Measurements from ENCODE around the gene POLR2A. TPM values are rescaled to one million over a fixed set of nuclear protein-coding genes. Genes with fewer than 3 reads are reported as not detected.
A peak's percentile ranks its signal among the peaks of the same experiment; 100 is the strongest.

Gene POLR2A
- total RNA-seq, 1 donor from 2014 or later = 121 TPM

DNA sequence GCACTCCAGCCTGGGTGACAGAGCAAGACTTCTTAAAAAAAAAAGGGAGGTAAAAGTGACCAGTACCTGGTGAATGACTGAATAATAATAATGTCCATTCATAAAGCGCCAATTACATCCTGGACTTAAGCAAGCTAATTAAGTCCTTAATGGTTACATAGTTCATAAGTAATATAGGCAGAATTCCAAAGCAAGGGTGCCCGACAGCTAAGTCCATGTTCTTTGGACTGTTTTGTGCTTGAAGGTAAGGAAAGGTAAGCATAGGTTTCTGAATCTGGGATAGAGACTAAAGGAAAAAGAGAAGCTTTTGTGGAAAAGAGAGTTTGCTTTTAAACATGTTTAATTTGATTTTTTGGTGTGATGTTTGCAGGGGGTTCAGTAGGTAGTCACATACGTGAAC lies 9.8 kb downstream of the POLR2A start:
- Mint-ChIP-seq H3K4me3 (ENCODE audit: unreplicated experiment) (no peak overlapping the region), H3K27ac (ENCODE audit: unreplicated experiment) (peak overlapping the region; percentile 42), H3K4me1 (ENCODE audit: low read depth) (peaks cover 32% of the 10 kb centered on the region), H3K9me3 (ENCODE audit: low read depth) (no peaks in the 10 kb centered on the region), H3K27me3 (ENCODE audit: low read depth) (no peaks in the 10 kb centered on the region), H3K36me3 (ENCODE audit: low read depth) (peaks cover 25% of the 10 kb centered on the region)
- TF ChIP-seq, protein P1, sequence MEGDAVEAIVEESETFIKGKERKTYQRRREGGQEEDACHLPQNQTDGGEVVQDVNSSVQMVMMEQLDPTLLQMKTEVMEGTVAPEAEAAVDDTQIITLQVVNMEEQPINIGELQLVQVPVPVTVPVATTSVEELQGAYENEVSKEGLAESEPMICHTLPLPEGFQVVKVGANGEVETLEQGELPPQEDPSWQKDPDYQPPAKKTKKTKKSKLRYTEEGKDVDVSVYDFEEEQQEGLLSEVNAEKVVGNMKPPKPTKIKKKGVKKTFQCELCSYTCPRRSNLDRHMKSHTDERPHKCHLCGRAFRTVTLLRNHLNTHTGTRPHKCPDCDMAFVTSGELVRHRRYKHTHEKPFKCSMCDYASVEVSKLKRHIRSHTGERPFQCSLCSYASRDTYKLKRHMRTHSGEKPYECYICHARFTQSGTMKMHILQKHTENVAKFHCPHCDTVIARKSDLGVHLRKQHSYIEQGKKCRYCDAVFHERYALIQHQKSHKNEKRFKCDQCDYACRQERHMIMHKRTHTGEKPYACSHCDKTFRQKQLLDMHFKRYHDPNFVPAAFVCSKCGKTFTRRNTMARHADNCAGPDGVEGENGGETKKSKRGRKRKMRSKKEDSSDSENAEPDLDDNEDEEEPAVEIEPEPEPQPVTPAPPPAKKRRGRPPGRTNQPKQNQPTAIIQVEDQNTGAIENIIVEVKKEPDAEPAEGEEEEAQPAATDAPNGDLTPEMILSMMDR (IDR thresholded peaks at IDR 0.05) = no peak
- no peak for DNase-seq (ENCODE audit: low spot score)

DNA sequence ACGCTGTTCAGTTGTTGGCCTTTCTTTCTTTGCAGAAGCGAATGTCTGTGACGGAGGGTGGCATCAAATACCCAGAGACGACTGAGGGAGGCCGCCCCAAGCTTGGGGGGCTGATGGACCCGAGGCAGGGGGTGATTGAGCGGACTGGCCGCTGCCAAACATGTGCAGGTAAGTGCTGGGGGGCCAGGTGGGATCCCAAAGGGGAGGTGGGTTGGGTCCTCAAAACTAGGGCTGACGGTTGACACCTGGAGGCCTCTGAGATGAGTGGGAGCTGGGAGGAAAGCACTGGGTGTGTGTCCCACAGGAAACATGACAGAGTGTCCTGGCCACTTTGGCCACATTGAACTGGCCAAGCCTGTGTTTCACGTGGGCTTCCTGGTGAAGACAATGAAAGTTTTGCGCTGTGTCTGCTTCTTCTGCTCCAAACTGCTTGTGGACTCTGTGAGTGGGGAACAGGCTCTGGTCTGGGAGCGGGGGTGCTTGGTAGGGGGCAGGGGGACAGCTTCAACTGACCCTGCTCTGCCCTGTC lies 11.8 kb downstream of the POLR2A start:
- H3K9me3 Mint-ChIP-seq (ENCODE audit: low read depth) = no peaks in the 10 kb centered on the region
- peaks cover 17% of the 10 kb centered on the region for H3K4me1 Mint-ChIP-seq (ENCODE audit: low read depth)
- no peaks in the 10 kb centered on the region for H3K27me3 Mint-ChIP-seq (ENCODE audit: low read depth)
- TF ChIP-seq, protein P1 (IDR thresholded peaks at IDR 0.05) = no peak
- H3K4me3 Mint-ChIP-seq (ENCODE audit: unreplicated experiment) = no peak overlapping the region
- peak; percentile 75 for DNase-seq (ENCODE audit: low spot score)
- H3K27ac Mint-ChIP-seq (ENCODE audit: unreplicated experiment) = no peak overlapping the region
- H3K36me3 Mint-ChIP-seq (ENCODE audit: low read depth) = peaks cover 37% of the 10 kb centered on the region

DNA sequence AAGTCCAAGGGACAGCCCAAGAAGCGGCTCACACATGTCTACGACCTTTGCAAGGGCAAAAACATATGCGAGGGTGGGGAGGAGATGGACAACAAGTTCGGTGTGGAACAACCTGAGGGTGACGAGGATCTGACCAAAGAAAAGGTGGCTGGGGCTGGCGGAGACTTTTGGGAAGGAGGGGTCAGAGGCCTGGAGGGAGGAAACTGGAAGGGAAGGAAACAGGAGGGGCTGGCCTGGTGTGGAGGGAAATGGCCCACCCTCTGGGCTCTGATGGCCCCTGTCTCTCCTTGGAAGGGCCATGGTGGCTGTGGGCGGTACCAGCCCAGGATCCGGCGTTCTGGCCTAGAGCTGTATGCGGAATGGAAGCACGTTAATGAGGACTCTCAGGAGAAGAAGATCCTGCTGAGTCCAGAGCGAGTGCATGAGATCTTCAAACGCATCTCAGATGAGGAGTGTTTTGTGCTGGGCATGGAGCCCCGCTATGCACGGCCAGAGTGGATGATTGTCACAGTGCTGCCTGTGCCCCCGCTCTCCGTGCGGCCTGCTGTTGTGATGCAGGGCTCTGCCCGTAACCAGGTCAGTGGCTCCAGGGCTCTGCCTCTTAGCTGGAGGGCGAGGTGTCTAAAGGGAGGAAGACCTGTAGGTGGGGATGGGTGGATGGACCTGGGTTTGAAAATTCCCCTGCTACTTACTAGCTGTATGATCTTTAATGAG lies 12.5 kb downstream of the POLR2A start:
- Mint-ChIP-seq H3K4me3 (ENCODE audit: unreplicated experiment) (no peak overlapping the region), H3K9me3 (ENCODE audit: low read depth) (no peaks in the 10 kb centered on the region), H3K27ac (ENCODE audit: unreplicated experiment) (no peak overlapping the region), H3K4me1 (ENCODE audit: low read depth) (peaks cover 13% of the 10 kb centered on the region), H3K36me3 (ENCODE audit: low read depth) (peaks cover 41% of the 10 kb centered on the region), H3K27me3 (ENCODE audit: low read depth) (no peaks in the 10 kb centered on the region)
- peak; percentile 52 for DNase-seq (ENCODE audit: low spot score)
- TF ChIP-seq, protein P1 (IDR thresholded peaks at IDR 0.05) = no peak

GRCh38 chr17:7497228-7497627 lies 13.1 kb downstream of the POLR2A start:
- H3K27ac Mint-ChIP-seq (ENCODE audit: unreplicated experiment) = no peak overlapping the region
- TF ChIP-seq, protein P1 (IDR thresholded peaks at IDR 0.05) = no peak
- H3K27me3 Mint-ChIP-seq (ENCODE audit: low read depth) = no peaks in the 10 kb centered on the region

DNA sequence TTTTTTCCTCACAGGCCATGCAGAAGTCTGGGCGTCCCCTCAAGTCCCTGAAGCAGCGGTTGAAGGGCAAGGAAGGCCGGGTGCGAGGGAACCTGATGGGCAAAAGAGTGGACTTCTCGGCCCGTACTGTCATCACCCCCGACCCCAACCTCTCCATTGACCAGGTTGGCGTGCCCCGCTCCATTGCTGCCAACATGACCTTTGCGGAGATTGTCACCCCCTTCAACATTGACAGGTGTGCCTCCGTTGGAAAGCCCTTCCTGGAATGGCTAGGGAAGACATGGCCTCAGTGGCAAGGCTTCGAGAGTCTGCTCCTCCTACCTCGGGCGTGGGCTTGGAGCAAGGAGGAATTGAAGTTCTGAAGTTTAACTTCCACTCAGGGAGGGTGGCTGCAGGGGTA lies 13.5 kb downstream of the POLR2A start:
- Mint-ChIP-seq H3K4me1 (ENCODE audit: low read depth) (peaks cover 8% of the 10 kb centered on the region), H3K36me3 (ENCODE audit: low read depth) (peaks cover 45% of the 10 kb centered on the region), H3K9me3 (ENCODE audit: low read depth) (no peaks in the 10 kb centered on the region), H3K27me3 (ENCODE audit: low read depth) (no peaks in the 10 kb centered on the region), H3K27ac (ENCODE audit: unreplicated experiment) (no peak overlapping the region), H3K4me3 (ENCODE audit: unreplicated experiment) (no peak overlapping the region)
- no peak for DNase-seq (ENCODE audit: low spot score)
- TF ChIP-seq, protein P1 (IDR thresholded peaks at IDR 0.05) = no peak

More at GRCh38 chr17:7497228-7497627, 13.1 kb downstream of the POLR2A start:
- H3K4me1 Mint-ChIP-seq (ENCODE audit: low read depth) = peaks cover 9% of the 10 kb centered on the region
- H3K9me3 Mint-ChIP-seq (ENCODE audit: low read depth) = no peaks in the 10 kb centered on the region
- peak; percentile 68 for DNase-seq (ENCODE audit: low spot score)
- H3K4me3 Mint-ChIP-seq (ENCODE audit: unreplicated experiment) = no peak overlapping the region
- H3K36me3 Mint-ChIP-seq (ENCODE audit: low read depth) = peaks cover 42% of the 10 kb centered on the region

Data from chondrocyte (in vitro differentiated cells).